ENCODE data around the gene SPOCK1. TPM values are rescaled to one million over a fixed set of nuclear protein-coding genes. Genes with fewer than 3 reads are reported as not detected.

The SPOCK1 gene
- total and polyA plus RNA-seq, 2 experiments from 2014 or later: 5.6 to 10.1 TPM

DNA sequence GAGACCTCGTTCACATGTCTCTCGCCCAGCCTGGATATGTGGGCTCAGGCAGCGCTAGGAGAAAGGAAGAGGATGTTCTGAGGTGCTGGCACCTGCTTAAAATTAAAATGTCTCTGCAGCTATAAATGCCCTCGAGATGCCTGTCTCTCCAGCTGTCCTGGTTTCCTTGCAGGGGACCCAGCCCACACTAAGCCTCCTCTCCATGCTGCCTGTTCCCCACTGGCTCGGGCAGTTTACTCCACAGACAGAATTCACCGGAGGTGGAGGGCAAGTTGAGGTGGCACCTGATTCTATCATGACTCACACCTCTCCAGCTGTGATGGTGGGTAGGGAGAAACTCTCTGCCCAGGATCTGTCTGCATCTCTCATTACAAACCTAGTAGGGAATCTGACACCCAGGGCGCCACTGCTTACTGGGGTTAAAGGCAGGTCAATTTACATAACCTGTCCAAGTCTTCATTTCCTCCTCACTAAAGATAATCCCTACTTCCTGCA is 420.9 kb downstream of the SPOCK1 start:
- no peak for DNase-seq (ENCODE audit: low spot score)
- Histone ChIP-seq H3K27ac (no peak overlapping the region), H3K4me2 (no peak overlapping the region), H3K4me3 (no peak overlapping the region), H4K20me1 (ENCODE audit: insufficient read depth, poor library complexity, severe bottlenecking) (no peaks in the 10 kb centered on the region), H3K36me3 (replicated peaks; ENCODE audit: insufficient read depth, low read depth) (no peaks in the 10 kb centered on the region), H3K27me3 (no peaks in the 10 kb centered on the region), H3K79me2 (no peaks in the 10 kb centered on the region), H3K4me1 (ENCODE audit: insufficient read depth) (no peaks in the 10 kb centered on the region), H3K9me2 (replicated peaks; ENCODE audit: insufficient read depth) (no peaks in the 10 kb centered on the region), H2AFZ (no peak overlapping the region), H3K9me3 (ENCODE audit: low read depth) (no peaks in the 10 kb centered on the region)
- TF ChIP-seq, protein P1, sequence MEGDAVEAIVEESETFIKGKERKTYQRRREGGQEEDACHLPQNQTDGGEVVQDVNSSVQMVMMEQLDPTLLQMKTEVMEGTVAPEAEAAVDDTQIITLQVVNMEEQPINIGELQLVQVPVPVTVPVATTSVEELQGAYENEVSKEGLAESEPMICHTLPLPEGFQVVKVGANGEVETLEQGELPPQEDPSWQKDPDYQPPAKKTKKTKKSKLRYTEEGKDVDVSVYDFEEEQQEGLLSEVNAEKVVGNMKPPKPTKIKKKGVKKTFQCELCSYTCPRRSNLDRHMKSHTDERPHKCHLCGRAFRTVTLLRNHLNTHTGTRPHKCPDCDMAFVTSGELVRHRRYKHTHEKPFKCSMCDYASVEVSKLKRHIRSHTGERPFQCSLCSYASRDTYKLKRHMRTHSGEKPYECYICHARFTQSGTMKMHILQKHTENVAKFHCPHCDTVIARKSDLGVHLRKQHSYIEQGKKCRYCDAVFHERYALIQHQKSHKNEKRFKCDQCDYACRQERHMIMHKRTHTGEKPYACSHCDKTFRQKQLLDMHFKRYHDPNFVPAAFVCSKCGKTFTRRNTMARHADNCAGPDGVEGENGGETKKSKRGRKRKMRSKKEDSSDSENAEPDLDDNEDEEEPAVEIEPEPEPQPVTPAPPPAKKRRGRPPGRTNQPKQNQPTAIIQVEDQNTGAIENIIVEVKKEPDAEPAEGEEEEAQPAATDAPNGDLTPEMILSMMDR (IDR thresholded peaks at IDR 0.05; ENCODE audit: poor library complexity): no peak
- TF ChIP-seq EZH2 (IDR thresholded peaks at IDR 0.05; ENCODE audit: borderline replicate concordance) (no peak), EZH2phosphoT487 (IDR thresholded peaks at IDR 0.05; ENCODE audit: low read depth, severe bottlenecking, unreplicated experiment) (no peak)
- WGBS (ENCODE audit: low lambda C conversion rate, missing lambda C conversion rate): 41% methylated on average over 7 of the region's 7 CpGs

- TF ChIP-seq, protein P1 (IDR thresholded peaks at IDR 0.05; ENCODE audit: poor library complexity): peak; percentile 70
- TF ChIP-seq EZH2phosphoT487 (IDR thresholded peaks at IDR 0.05; ENCODE audit: low read depth, severe bottlenecking, unreplicated experiment): no peak
- Histone ChIP-seq H3K4me3 (no peak overlapping the region), H3K27me3 (no peaks in the 10 kb centered on the region), H3K4me1 (ENCODE audit: insufficient read depth) (no peaks in the 10 kb centered on the region), H3K9me3 (ENCODE audit: low read depth) (no peaks in the 10 kb centered on the region), H3K36me3 (replicated peaks; ENCODE audit: insufficient read depth, low read depth) (no peaks in the 10 kb centered on the region), H3K79me2 (no peaks in the 10 kb centered on the region), H2AFZ (no peak overlapping the region), H3K4me2 (no peak overlapping the region), H4K20me1 (ENCODE audit: insufficient read depth, poor library complexity, severe bottlenecking) (no peaks in the 10 kb centered on the region), H3K27ac (no peak overlapping the region), H3K9me2 (replicated peaks; ENCODE audit: insufficient read depth) (no peaks in the 10 kb centered on the region)
- peak; percentile 90 for DNase-seq (ENCODE audit: low spot score)
- WGBS (ENCODE audit: low lambda C conversion rate, missing lambda C conversion rate): 45% methylated on average over 7 of the region's 7 CpGs
Measured at GRCh38 chr5:137075163-137075970, 423.8 kb downstream of the SPOCK1 start.

GRCh38 chr5:137073189-137073588 is 425.9 kb downstream of the SPOCK1 start:
- no peak overlapping the region for H3K27ac ChIP-seq
- H4K20me1 ChIP-seq (ENCODE audit: insufficient read depth, poor library complexity, severe bottlenecking): no peaks in the 10 kb centered on the region
- H3K79me2 ChIP-seq: no peaks in the 10 kb centered on the region
- no peak overlapping the region for H2AFZ ChIP-seq
- H3K9me2 ChIP-seq (replicated peaks; ENCODE audit: insufficient read depth): no peaks in the 10 kb centered on the region
- H3K4me1 ChIP-seq (ENCODE audit: insufficient read depth): no peaks in the 10 kb centered on the region
- no peak overlapping the region for H3K4me2 ChIP-seq
- H3K4me3 ChIP-seq: no peak overlapping the region
- WGBS (ENCODE audit: low lambda C conversion rate, missing lambda C conversion rate): 65% methylated on average over 3 of the region's 3 CpGs
- no peaks in the 10 kb centered on the region for H3K36me3 ChIP-seq (replicated peaks; ENCODE audit: insufficient read depth, low read depth)
- no peaks in the 10 kb centered on the region for H3K27me3 ChIP-seq
- DNase-seq (ENCODE audit: low spot score): no peak
- H3K9me3 ChIP-seq (ENCODE audit: low read depth): no peaks in the 10 kb centered on the region
- no peak for TF ChIP-seq EZH2phosphoT487 (IDR thresholded peaks at IDR 0.05; ENCODE audit: low read depth, severe bottlenecking, unreplicated experiment)
- TF ChIP-seq, protein P1 (IDR thresholded peaks at IDR 0.05; ENCODE audit: poor library complexity): no peak
- TF ChIP-seq EZH2 (IDR thresholded peaks at IDR 0.05; ENCODE audit: borderline replicate concordance): no peak

Measured in hepatocyte (in vitro differentiated cells).